ENCODE measurements around the gene FREM2. TPM values are rescaled to one million over a fixed set of nuclear protein-coding genes. Genes with fewer than 3 reads are reported as not detected.

FREM2 gene
- polyA plus RNA-seq, 3 donors from 2014 or later, result not detected

DNA sequence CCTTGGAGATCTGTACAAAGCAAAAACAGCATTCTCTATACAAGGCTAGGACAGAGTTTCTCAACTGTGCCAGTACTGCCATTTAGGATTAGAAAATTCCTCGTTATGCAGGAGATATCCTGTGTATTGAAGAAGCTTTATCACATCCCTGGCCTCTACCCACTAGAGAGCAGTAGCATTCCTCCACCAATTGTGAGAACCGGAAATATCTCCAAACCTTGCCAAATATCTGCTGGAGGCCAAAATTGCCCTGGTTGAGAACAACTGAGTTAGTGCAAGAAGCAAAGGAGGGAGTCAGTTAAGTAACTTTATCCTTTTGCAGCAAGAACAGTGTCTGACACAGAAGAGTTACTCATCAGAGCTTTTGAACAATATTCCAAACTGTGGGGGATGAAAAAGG is 16.2 kb upstream of the FREM2 start:
- no peaks in the 10 kb centered on the region for H3K27me3 Mint-ChIP-seq (ENCODE audit: low read depth in 3 of 3)
- no peaks in the 10 kb centered on the region for H3K36me3 Mint-ChIP-seq
- peaks cover 0 to 11% (median 6%) of the 10 kb centered on the region in 6 donors for H3K9me3 Mint-ChIP-seq
- no peak for DNase-seq
- H3K4me1 Mint-ChIP-seq, result no peaks in the 10 kb centered on the region
- no peak overlapping the region for H3K4me3 Mint-ChIP-seq
- no peak overlapping the region for H3K27ac Mint-ChIP-seq

- Mint-ChIP-seq H3K27me3 (ENCODE audit: low read depth in 3 of 3) (no peaks in the 10 kb centered on the region), H3K27ac (no peak overlapping the region), H3K36me3 (no peaks in the 10 kb centered on the region), H3K4me1 (no peaks in the 10 kb centered on the region), H3K4me3 (no peak overlapping the region), H3K9me3 (peaks cover 0 to 11% (median 6%) of the 10 kb centered on the region in 6 donors)
- no peak for DNase-seq
Measured at GRCh38 chr13:38671980-38672379, 14.9 kb upstream of the FREM2 start.

GRCh38 chr13:38674208-38674607 is 12.7 kb upstream of the FREM2 start:
- peaks cover 0 to 2% (median 0%) of the 10 kb centered on the region in 3 donors for H3K27me3 Mint-ChIP-seq (ENCODE audit: low read depth in 3 of 3)
- no peak overlapping the region for H3K27ac Mint-ChIP-seq
- H3K4me3 Mint-ChIP-seq, result no peak overlapping the region
- H3K36me3 Mint-ChIP-seq, result no peaks in the 10 kb centered on the region
- DNase-seq, result no peak
- peaks cover 0 to 7% (median 3%) of the 10 kb centered on the region in 6 donors for H3K9me3 Mint-ChIP-seq
- no peaks in the 10 kb centered on the region for H3K4me1 Mint-ChIP-seq

GRCh38 chr13:38680912-38681311 is 6.0 kb upstream of the FREM2 start:
- no peaks in the 10 kb centered on the region for H3K36me3 Mint-ChIP-seq
- H3K9me3 Mint-ChIP-seq, result peaks cover 0 to 5% (median under 1%) of the 10 kb centered on the region in 6 donors
- H3K4me1 Mint-ChIP-seq, result no peaks in the 10 kb centered on the region
- H3K27me3 Mint-ChIP-seq (ENCODE audit: low read depth in 3 of 3), result peaks cover 0 to 2% (median 0%) of the 10 kb centered on the region in 3 donors
- no peak for DNase-seq
- no peak overlapping the region for H3K4me3 Mint-ChIP-seq
- no peak overlapping the region for H3K27ac Mint-ChIP-seq

GRCh38 chr13:38684714-38685113 is 2.2 kb upstream of the FREM2 start:
- peaks cover 0 to 2% (median 0%) of the 10 kb centered on the region in 3 donors for H3K27me3 Mint-ChIP-seq (ENCODE audit: low read depth in 3 of 3)
- no peaks in the 10 kb centered on the region for H3K36me3 Mint-ChIP-seq
- no peak for DNase-seq
- no peaks in the 10 kb centered on the region for H3K4me1 Mint-ChIP-seq
- peaks cover 0 to 7% (median 0%) of the 10 kb centered on the region in 6 donors for H3K9me3 Mint-ChIP-seq
- no peak overlapping the region for H3K27ac Mint-ChIP-seq
- H3K4me3 Mint-ChIP-seq, result no peak overlapping the region

- H3K27ac Mint-ChIP-seq, result no peak overlapping the region
Measured at GRCh38 chr13:38685431-38685830, 1.4 kb upstream of the FREM2 start.

GRCh38 chr13:38685974-38686576 is 802 bp upstream of the FREM2 start:
- no peak for DNase-seq
- Mint-ChIP-seq H3K4me1 (no peaks in the 10 kb centered on the region), H3K36me3 (no peaks in the 10 kb centered on the region), H3K4me3 (no peak overlapping the region), H3K27me3 (ENCODE audit: low read depth in 3 of 3) (peaks cover 0 to 2% (median 0%) of the 10 kb centered on the region in 3 donors), H3K9me3 (peaks cover 0 to 11% (median 1%) of the 10 kb centered on the region in 6 donors), H3K27ac (no peak overlapping the region)

More at GRCh38 chr13:38685431-38685830, 1.4 kb upstream of the FREM2 start:
- Mint-ChIP-seq H3K36me3 (no peaks in the 10 kb centered on the region), H3K4me3 (no peak overlapping the region), H3K4me1 (no peaks in the 10 kb centered on the region), H3K9me3 (peaks cover 0 to 7% (median 0%) of the 10 kb centered on the region in 6 donors), H3K27me3 (ENCODE audit: low read depth in 3 of 3) (peaks cover 0 to 2% (median 0%) of the 10 kb centered on the region in 3 donors)
- DNase-seq, result no peak

GRCh38 chr13:38687246-38688229 is 661 bp downstream of the FREM2 start:
- DNase-seq, result no peak
- Mint-ChIP-seq H3K27ac (no peak overlapping the region), H3K4me3 (no peak overlapping the region), H3K27me3 (ENCODE audit: low read depth in 3 of 3) (peaks cover 0 to 2% (median 0%) of the 10 kb centered on the region in 3 donors), H3K9me3 (peaks cover 0 to 11% (median 1%) of the 10 kb centered on the region in 6 donors), H3K4me1 (no peaks in the 10 kb centered on the region), H3K36me3 (no peaks in the 10 kb centered on the region)

DNA sequence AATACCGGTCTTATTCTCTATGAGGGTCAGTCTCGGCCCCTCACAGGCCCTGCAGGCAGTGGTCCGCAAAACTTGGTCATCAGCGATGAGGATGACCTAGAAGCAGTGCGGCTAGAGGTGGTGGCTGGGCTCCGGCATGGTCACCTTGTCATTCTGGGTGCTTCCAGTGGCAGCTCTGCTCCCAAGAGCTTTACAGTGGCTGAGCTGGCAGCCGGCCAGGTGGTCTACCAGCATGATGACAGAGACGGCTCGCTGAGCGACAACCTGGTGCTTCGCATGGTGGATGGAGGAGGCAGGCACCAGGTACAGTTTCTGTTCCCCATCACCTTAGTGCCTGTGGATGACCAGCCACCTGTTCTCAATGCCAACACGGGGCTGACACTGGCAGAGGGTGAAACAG is 1.8 kb downstream of the FREM2 start:
- Mint-ChIP-seq H3K27me3 (ENCODE audit: low read depth in 3 of 3) (peaks cover 0 to 2% (median 0%) of the 10 kb centered on the region in 3 donors), H3K36me3 (no peaks in the 10 kb centered on the region), H3K4me3 (no peak overlapping the region), H3K27ac (no peak overlapping the region), H3K4me1 (no peaks in the 10 kb centered on the region), H3K9me3 (peaks cover 0 to 11% (median 1%) of the 10 kb centered on the region in 6 donors)
- DNase-seq, result no peak

GRCh38 chr13:38690231-38690630 is 3.4 kb downstream of the FREM2 start:
- H3K4me1 Mint-ChIP-seq, result no peaks in the 10 kb centered on the region
- no peaks in the 10 kb centered on the region for H3K36me3 Mint-ChIP-seq
- no peak overlapping the region for H3K27ac Mint-ChIP-seq
- DNase-seq, result no peak
- H3K9me3 Mint-ChIP-seq, result peaks cover 0 to 9% (median 1%) of the 10 kb centered on the region in 6 donors
- no peak overlapping the region for H3K4me3 Mint-ChIP-seq
- H3K27me3 Mint-ChIP-seq (ENCODE audit: low read depth in 3 of 3), result peaks cover 0 to 2% (median 0%) of the 10 kb centered on the region in 3 donors

GRCh38 chr13:38693168-38693567 is 6.3 kb downstream of the FREM2 start:
- H3K27me3 Mint-ChIP-seq (ENCODE audit: low read depth in 3 of 3), result peaks cover 0 to 2% (median 0%) of the 10 kb centered on the region in 3 donors
- H3K27ac Mint-ChIP-seq, result no peak overlapping the region
- H3K9me3 Mint-ChIP-seq, result peaks cover 0 to 17% (median 0%) of the 10 kb centered on the region in 6 donors
- H3K36me3 Mint-ChIP-seq, result no peaks in the 10 kb centered on the region
- DNase-seq, result no peak
- no peaks in the 10 kb centered on the region for H3K4me1 Mint-ChIP-seq
- H3K4me3 Mint-ChIP-seq, result no peak overlapping the region

GRCh38 chr13:38693641-38694040 is 6.8 kb downstream of the FREM2 start:
- H3K36me3 Mint-ChIP-seq, result no peaks in the 10 kb centered on the region
- H3K9me3 Mint-ChIP-seq, result peaks cover 0 to 17% (median 0%) of the 10 kb centered on the region in 6 donors
- no peak overlapping the region for H3K4me3 Mint-ChIP-seq

DNA sequence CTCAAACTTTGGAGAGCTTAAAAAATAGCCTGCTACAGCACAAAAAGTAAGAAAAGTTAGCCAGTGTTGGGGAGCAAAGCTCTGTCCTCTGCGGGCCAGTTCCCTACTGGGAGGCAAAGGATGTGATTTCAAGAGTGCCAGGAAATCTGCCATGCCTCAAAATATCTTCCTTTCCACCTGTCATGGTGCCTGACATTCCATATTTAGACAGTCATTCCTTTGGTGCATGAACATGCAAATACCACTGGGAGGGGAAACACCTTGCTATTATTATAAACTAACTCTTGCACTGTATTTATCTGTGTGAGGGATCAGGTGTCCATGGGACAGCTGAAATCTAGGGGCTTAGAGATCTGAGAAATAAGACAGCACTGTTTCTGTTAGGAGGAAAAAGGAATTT is 10.3 kb downstream of the FREM2 start:
- peaks cover 0 to 11% (median 0%) of the 10 kb centered on the region in 6 donors for H3K9me3 Mint-ChIP-seq
- no peaks in the 10 kb centered on the region for H3K27me3 Mint-ChIP-seq (ENCODE audit: low read depth in 3 of 3)
- no peak for DNase-seq
- H3K4me1 Mint-ChIP-seq, result no peaks in the 10 kb centered on the region
- H3K36me3 Mint-ChIP-seq, result no peaks in the 10 kb centered on the region
- no peak overlapping the region for H3K4me3 Mint-ChIP-seq
- H3K27ac Mint-ChIP-seq, result no peak overlapping the region

More at GRCh38 chr13:38693641-38694040, 6.8 kb downstream of the FREM2 start:
- no peak for DNase-seq
- H3K27ac Mint-ChIP-seq, result no peak overlapping the region
- H3K4me1 Mint-ChIP-seq, result no peaks in the 10 kb centered on the region
- H3K27me3 Mint-ChIP-seq (ENCODE audit: low read depth in 3 of 3), result no peaks in the 10 kb centered on the region
